SK-N-MC (cell line): ENCODE results near the gene ARHGAP26.

Experiments
- EZH2 ChIP-seq: fragments of 200-600 bp; sonication (generic); IDR thresholded peaks from one replicate; pipeline ENCODE4 v1.6.1; 2017; ENCODE audit warnings: antibody characterized with exemption
- POLR2AphosphoS5 ChIP-seq: IDR thresholded peaks from 2 replicates; pipeline ENCODE4 v1.6.1; 2012; ENCODE audit warnings: mild to moderate bottlenecking, low read depth, low read length, borderline replicate concordance

GRCh38 chr5:142722896-142723295, 47.3 kb upstream of the ARHGAP26 start:
- TF ChIP-seq EZH2 (no peak), POLR2AphosphoS5 (no peak)
